HG02571 (cell line): ENCODE data around the gene SHC2.
"Not testable (repeated sequence)": the region's sequence is repeated elsewhere in the genome, so short reads cannot be mapped to it uniquely, and the experiment has no call there.

Experiments
- ATAC-seq: cut with Tn5 transposase; IDR thresholded peaks from one replicate; pipeline ENCODE4 v1.9.1; 2021; ENCODE audit warnings: mild to moderate bottlenecking, moderate library complexity; ENCODE audit not compliant: unreplicated experiment

Gene SHC2

DNA sequence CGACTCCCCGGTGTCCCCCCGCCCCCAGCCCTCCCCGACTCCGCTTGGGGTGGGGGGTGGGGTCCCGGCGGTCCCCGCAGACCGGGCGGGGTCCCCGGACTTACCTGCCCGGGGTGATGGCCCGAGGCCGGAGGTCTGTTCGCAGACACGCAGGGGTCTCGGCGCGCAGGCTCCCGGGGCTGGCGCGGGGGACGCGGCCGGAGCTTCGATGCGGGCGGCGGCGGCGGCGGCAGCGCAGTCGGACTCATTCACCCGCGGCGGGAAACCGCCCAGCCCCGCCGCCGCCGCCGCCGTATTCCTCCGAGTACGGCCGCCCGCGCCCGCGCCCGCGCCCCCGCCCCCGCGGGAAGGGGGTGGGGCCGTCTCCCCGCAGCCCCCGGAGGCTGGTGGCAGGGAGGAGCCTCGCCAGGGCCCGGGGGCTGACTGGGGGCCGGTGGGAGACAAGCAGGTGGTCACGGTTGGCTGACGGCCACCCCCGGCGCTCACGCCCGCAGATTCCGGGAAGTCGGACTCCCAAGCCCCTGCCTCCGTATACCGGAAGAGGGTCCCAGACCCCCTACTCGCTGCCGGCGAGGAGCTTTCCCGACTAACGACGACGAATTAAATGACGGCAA is 51.8 kb downstream of the SHC2 start, which contains the start of gene C2CD4C:
C2CD4C (minus strand) TSS at position 246 of the 614 bp plus-strand sequence. CDS start 786 bp downstream, outside the sequence.
- ATAC-seq = no peak

DNA sequence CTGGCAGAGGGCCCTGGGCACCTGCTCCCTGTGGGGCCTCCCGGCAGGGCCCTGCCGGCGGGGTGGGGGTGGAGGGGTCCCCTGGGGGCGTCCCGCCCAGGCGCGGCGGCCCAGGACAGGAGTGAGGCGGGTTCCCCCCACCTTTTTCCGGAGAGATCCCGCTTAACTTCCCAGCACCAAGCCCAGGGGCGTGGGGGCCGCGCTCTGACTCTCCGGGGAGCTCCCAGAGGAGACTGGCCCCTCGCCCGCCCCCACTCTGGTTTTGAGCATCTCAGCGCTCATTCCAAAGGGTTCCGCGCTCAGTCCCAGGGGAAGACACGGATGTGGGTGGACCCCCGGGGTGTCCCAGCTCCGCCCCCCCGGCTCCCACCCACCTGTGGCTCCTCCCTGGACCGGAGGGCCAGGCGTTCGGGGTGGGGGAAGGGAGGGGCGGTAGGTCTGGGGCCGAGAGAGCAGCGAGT is 52.4 kb downstream of the SHC2 start:
- no peak for ATAC-seq

DNA sequence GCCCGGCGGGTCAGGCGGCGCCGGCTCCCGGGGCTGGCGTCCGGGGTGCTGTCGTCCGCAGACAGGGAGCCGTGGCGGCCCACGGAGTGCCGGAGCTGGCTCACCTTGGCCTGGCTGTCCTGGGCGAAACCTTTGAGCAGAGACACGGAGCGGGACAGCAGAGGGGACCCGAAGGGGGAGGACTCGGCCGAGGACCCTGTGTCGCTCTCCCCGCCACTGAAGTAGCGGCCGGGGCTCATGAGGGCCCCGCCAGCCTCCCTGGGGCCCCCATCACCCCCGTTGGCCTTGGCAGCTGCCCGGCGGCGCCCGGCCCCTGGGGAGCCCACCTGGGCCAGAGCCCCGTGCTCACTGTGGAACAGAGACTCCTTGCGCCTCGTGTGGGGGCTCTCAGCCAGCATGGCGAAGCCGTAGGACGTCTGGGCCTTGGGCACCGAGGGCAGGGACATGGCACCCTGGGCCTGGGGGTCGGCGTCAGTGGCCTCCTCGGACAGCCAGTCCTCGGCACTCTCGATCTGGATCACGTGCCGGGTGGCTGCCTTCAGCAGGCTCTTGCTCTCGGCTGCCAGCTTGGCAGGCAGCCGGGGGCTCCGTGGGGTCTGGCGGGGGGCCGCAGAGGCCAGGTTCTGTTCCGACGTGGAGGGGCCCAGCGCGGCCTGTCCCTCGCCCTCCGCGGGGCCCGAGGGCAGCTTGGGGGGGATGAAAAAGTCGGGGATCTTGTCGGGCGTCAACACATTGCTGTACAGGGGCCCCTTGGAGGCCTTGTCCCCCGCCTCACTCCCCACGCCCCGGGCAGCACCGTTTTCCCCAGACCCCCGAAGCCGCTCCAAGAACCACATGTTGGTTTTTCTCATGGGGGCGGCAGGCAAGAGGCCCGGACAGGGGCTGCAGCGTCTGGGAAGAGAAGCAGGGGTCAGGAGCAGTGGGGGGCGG is 53.1 kb downstream of the SHC2 start:
- ATAC-seq = no peak

DNA sequence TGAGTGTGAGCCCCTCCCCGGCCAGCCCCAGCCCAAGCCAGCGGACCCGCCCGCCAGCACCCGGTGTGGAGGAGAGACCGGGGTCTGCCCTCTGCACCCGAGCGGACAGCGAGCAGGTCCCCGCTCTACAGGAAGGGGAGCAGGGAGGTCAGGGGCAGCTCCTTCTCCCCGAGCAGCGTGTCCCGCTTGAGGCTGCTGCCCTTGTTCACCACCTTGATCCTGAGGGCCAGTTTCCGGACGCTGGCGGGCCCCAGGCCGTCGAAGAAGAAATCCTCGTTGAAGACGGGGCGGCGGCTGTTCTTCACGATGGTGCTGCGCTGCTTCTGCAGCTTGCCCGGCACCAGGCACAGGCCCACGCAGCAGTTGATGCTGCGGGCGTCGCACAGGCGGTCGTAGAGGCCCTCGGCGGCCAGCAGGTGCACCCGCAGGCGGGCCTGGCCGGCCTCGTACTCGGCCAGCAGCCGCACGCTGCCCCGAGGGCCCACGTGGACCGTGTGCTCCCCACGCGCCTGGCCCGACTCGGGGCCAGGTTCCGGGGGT is 53.8 kb downstream of the SHC2 start:
- ATAC-seq = no peak

DNA sequence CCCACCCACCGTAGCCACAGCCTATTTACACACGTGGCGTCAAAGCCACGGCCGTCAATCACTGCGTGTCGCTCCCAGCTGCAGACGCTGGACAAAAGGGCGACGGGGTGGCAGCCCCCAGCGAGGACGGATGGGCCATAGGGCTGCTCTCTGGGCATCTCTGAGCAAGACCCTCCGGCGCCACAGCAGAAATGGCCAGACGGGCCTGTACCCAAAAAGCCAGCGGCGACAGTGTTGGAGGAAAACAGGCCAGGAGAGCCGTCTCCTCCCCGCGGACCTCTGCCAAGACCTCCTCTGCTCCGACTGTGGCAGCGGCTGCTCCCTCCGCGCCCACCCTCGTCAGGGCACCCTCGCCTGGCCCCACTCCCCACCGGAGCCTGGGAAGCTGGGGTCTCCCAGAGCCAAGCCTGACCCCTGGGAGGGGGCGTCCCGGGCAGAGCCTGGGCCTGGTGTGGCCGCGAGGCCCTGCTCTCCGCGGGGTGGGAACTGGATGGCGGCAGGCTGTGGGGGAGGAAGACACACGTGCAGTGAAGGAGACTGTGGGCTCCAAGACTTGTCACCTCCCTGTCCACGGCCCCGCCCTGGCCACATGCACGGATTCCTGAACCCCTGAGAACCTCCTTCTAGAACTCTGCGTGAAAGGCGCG is 54.6 kb downstream of the SHC2 start:
- ATAC-seq = no peak

DNA sequence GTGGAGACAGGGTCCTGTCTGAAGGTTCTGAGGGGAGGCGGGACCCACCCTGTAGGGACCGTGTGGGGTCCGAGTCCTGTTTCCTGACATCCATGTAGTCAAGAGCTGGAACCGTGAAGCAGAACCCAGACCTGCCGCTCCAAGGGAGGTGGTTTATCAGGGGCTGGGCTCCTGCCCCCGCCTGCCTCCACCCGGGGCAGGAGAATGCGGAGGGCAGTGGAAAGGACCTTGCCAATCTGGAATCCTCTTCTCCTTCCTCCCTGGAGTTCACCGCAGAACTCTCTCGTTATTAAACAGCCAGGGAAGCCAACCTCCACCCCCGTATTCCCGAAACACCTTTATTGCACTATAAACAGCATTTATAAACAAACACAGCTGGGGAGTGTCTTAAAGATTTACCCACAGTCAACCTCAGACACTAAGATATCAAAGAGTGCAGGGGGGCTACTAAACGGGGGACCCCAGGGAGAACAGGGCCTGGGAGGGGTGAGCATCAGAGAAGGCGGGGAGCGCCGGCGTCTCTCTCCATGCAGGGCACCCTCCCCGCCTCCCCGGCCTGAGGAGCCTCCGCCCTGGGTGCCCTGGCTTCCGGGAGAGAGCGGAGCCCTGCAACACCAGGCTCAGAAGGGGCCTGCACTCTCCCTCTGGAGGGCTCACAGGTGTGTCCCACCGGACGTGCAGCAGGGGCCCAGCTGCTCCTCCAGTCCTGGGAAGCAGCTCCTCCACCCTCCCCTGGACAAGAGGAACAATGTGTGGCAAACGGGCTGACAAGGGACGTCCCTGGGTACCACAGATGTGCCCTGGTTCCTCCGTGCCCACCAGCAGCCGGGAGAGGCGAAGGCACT is 55.5 kb downstream of the SHC2 start:
- ATAC-seq = no peak

DNA sequence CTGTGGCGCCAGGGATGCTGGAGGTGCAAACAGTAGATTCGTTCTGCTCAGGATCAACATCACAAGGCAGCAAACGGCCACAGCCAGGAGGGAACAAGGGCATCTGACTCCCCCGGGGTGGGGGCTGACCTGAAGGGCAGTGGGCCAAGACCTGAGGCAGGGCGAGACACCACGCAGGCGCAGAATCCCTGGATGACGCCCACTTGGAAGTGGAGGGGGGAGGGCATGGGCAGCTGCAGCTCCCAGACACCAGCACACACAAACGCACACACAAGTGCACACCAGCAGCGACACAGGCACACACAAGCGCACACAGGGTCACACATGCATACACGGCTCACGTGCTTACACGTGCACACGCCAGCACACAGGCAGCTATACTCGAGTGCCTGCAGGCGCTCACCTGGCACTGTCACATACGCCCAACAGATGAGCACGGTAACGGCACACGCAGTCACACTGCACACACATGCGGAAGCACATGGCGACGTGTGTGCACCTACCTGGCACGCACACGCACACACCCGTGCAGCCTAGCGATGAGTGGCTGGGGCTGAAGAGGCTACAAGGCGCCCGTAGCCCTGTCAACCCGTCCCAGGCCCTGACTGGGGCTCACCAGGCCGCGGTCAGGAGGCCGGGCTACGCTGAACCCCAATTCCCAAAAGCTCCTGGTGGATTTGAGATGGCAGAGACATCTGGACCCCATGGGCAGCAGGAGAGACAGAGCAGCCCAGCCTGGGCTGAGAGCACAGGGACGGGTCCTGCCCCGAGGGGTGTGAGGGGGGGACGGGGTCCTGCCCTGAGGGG is 57.4 kb downstream of the SHC2 start:
- ATAC-seq = no peak

DNA sequence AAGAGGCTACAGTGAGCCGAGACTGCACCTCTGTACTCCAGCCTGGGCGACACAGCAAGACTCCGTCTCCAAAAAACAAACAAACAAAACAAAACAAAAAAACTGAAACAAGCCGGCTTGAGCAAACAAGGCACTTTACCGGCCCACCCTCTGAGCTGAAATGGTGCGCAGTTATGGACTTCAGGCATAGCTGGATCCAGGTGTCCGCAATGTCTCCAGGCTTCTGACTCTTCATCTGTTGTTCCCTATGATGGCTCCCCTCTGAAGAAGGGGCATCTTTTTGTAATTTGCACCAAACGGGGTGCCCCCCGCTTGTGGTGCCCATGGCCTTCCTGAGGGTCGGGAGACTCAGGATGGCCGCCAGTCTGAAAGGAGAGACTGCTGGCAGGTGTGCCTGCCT is 58.0 kb downstream of the SHC2 start:
- ATAC-seq = no peak

DNA sequence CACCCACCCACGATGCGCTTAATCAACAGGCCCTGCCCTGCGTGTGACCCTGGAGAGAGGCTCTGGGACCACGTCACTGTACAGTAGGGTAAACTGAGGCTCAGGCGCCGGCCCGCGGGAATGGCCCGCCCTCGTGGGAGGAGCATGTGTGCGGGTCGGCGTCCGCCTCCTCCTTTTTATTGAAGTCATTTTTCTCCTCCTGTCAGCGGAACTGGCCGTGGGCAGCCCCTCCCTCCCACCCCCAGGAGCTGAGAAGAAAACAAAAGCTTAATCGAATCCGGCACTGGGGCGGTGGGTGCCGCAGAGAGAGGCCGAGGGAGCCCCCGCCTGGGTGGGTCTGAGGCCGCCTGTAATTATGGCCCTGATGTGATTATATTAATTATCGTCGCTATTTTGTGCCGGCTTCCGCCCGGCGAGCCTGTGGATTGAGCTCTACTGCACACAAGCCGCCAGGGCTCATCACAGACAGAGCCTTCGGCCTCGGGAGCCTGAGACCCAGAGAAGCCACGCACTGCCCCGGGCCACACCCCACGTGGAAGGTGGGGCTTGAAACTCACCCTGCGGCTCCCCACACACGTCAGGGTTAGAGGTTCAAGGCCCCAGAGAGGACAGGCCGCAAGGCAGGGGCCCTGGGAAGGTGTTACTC is 58.8 kb downstream of the SHC2 start:
- ATAC-seq = no peak

DNA sequence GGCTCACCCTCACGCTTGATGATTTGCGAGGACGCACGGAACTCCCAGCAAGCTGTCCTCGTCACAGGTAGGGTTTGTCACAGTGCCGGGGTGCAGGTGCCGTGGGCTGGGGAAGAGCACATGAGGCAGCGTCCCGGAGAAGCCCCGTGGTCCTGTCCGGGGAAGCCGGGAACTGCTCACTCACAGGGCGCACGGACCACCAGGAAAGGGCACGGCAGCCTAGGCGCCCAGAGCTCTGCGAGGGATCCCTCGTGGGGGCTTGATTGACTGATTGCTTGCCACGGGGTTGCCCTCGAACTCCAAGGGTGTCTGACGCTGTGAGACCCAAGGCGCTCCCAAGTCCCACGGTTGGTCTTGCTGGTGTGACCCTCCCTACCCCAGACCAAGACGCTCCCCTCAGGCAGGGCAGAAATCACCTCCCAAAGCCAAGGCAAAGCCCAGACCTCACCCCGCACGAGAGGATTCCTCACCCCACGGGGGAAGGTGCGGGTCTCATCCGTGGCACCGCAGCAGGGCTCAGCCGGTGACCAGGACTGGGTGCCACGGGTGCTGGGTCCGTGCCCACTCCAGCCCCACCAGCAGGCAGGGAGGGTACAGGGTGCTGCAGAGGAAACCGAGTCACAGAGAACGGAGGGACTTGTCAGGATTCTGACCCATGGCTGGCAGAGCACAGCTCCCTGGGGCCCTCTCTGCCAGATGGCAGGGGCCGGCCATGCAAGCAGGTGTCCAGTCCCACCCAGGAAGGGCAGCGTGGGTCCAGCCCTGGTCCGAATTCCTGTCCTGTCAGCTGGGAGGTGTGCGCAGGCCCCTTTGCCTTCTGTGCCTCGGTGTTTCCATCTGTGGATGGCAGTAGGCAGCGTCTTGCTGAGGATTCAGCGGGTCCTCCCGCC is 59.6 kb downstream of the SHC2 start:
- no peak for ATAC-seq

DNA sequence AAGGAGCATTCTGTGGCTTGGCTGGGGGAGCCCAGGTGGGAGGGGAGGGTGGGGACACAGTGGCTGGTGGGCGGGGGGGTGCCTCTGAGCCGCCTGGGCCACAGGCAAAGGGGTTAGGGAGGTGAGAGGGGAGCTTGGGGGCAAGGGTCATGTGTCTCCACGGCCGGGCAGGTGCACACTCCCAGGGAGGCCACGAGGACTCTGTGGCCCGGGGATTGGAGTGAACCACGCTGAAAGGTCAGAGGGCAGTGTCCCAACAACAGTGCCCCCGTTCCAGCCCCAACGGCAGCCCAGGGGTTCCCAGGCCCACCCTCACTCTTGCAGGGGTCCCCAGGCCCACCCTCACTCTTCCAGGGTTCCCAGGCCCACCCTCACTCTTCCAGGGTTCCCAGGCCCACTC is 61.5 kb downstream of the SHC2 start:
- ATAC-seq = no peak

DNA sequence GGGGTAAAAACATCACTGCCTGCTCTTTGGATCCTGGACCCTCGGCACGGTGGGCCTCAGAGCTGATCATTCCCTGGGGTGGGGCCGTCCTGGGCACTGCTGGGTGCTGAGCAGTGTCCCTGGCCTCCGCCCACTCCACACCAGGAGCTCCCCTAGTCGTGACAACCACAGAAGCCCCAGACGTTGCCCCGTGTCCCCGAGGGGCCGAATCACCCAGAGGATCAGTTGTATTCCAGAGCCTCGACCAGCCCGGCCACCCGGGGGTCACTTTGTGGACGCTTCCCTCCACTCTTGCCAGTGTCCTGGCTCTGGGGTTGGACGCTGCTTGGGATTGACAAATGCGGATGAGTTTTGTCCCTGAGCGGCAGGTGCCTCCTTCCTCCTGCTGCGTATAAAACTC is 62.1 kb downstream of the SHC2 start:
- ATAC-seq = no peak

DNA sequence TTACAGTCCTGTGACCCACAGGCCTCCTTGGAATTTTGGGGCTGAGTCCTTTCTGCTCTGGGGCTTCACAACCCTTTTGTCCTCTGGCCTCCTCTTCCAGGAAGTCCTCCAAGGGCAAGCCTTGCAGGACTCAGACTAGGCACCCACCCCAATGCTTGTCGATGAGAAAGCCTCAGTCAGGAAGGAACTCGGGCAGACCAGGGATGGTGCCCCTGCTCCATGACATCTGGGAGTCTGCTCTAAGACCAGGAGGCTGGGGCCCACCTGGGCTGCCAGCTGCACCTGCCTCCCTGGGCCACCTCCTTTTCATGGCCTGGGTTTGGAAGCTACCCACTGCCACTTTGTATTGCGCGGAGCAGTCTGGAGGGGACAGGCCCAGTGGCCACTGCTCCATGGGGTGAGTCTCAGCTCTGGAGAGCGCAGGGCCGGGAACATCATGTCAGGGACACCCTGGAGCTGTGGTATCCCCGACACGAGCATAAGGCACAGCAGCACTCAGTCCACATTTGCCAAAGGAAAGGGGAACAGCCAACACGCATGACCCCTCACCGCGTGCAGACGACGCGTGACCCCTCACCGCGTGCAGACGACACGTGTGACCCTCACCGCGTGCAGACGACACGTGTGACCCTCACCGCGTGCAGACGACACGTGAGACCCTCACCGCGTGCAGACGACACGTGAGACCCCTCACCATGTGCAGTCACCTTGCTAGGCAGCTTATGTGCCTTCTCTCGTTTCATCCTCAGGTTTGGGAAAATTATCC is 62.7 kb downstream of the SHC2 start:
- no peak for ATAC-seq

DNA sequence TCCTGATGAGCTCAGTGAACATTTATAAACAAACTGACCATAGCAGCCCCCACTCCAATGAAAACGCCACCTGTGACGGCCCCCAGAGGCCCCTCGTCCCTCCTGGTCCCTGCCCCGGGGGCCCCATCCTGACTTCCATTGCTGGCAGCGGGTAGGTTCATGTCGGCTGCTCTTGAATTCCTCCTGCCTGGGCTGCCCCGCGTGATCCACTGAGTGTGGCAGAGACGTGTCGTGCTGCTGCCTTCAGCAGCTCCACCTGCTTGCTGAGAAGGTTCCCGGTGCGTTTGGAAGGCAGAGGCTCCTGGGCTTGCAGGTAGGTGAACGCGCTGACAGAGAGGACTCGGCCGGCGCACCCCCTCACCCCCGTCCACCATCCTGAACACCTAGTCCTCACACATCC is 63.5 kb downstream of the SHC2 start:
- ATAC-seq = no peak

DNA sequence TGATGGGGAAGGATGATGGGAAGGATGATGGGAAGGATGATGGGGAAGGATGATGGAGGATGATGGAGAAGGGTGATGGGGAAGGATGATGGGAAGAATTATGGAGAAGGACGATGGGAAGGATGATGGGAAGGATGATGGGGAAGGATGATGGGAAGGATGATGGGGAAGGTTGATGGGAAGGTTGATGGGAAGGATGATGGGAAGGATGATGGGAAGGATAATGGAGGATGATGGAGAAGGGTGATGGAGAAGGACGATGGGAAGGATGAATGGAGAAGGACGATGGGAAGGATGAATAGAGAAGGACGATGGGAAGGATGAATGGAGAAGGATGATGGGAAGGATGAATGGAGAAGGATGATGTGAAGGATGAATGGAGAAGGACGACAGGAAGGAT is 65.4 kb downstream of the SHC2 start:
- ATAC-seq = no peak

DNA sequence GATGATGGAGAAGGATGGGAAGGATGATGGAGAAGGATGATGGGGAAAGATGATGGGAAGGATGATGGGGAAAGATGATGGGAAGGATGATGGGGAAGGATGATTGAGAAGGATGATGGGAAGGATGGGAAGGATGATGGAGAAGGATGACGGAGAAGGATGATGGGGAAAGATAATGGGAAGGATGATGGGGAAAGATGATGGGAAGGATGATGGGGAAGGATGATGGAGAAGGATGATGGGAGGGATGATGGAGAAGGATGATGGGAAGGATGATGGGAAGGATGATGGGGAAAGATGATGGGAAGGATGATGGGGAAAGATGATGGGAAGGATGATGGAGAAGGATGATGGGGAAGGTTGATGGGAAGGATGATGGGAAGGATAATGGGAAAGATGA is 66.0 kb downstream of the SHC2 start:
- not testable (repeated sequence) for ATAC-seq

DNA sequence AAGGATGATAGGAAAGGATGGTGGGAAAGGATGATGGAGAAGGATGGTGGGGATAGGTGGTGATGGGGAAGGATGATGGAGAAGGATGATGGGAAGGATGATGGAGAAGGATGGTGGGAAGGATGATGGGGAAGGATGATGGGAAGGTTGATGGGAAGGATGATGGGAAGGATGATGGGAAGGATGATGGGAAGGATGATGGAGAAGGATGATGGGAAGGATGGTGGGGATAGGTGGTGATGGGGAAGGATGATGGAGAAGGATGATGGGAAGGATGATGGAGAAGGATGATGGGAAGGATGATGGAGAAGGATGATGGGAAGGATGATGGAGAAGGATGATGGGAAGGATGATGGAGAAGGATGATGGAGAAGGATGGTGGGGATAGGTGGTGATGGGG is 67.3 kb downstream of the SHC2 start:
- ATAC-seq = not testable (repeated sequence)
